PFSK-1 (cell line): ENCODE data around the gene FERD3L.

ENCODE experiments used
- FOXP2 ChIP-seq: optimal IDR thresholded peaks from 2 replicates; pipeline ENCODE3; 2011; ENCODE audit warnings: borderline replicate concordance, control low read depth, inconsistent platforms; ENCODE audit not compliant: insufficient read depth; ENCODE audit errors: extremely low read length, extremely low read depth
- POLR2AphosphoS5 ChIP-seq: IDR thresholded peaks from 2 replicates; pipeline ENCODE4 v1.6.1; 2012; ENCODE audit warnings: low read depth, mild to moderate bottlenecking, control low read depth, low read length, moderate library complexity
- TAF1 ChIP-seq: IDR thresholded peaks from 2 replicates; pipeline ENCODE4 v1.6.1; 2012; ENCODE audit warnings: low read length, control low read depth, borderline replicate concordance; ENCODE audit not compliant: insufficient read depth

GRCh38 chr7:19111474-19112273, 33.5 kb downstream of the FERD3L start:
- TF ChIP-seq TAF1 (no peak), FOXP2 (no peak), POLR2AphosphoS5 (no peak)
